Cardiac muscle cell (in vitro differentiated cells and primary cell): Measurements from ENCODE around the gene SMCR8. TPM values are rescaled to one million over a fixed set of nuclear protein-coding genes. Genes with fewer than 3 reads are reported as not detected.

Source experiments
- DNase-seq, 2 donors: peaks; one replicate each; pipeline versions ENCODE4 v3.0.0 to v3.0.0-alpha.2; 2010 to 2017; ENCODE audit warnings: low read depth in 1 of 2, low spot score in 1 of 2
- H3K27ac ChIP-seq: fragments of 200-600 bp; sonication (generic); 2 replicates; pipeline ENCODE4 v1.5.1; 2016
- H3K27me3 ChIP-seq: fragments of 200-600 bp; sonication (generic); 2 replicates; pipeline ENCODE4 v1.6.0; 2016; ENCODE audit warnings: control low read depth
- H3K36me3 ChIP-seq: fragments of 200-600 bp; sonication (generic); 2 replicates; pipeline ENCODE4 v1.5.1; 2016; ENCODE audit warnings: control low read depth
- H3K4me1 ChIP-seq: fragments of 200-600 bp; sonication (generic); 2 replicates; pipeline ENCODE4 v1.8.1; 2017; ENCODE audit warnings: low read depth, mild to moderate bottlenecking, mixed run types
- H3K4me3 ChIP-seq: fragments of 200-600 bp; sonication (generic); 2 replicates; pipeline ENCODE4 v1.5.1; 2016; ENCODE audit warnings: mild to moderate bottlenecking
- H3K9me3 ChIP-seq: fragments of 200-600 bp; sonication (generic); 2 replicates; pipeline ENCODE4 v1.5.1; 2017; ENCODE audit warnings: low read depth, mild to moderate bottlenecking, control low read depth
- CTCF ChIP-seq: IDR thresholded peaks from 2 replicates; pipeline ENCODE4 v1.5.1; 2012; ENCODE audit warnings: low read depth, mild to moderate bottlenecking, low read length
- polyA plus RNA-seq: library from polyadenylated mRNA; unstranded; fragments of >200 nt; fragmentation: Nextera tagmentation; extraction: Ambion mirVana; gene quantifications from 2 replicates; pipeline ENCODE4 v1.2.1, GENCODE V29; 2016
- total RNA-seq: library from RNA; depleted of rRNA; stranded (reverse); fragments of >200 nt; gene quantifications from 2 replicates; pipeline ENCODE4 v1.2.3, GENCODE V29; 2016

SMCR8 gene
- total and polyA plus RNA-seq, 2 experiments from 2014 or later, result 3.9 to 11.3 TPM

- DNase-seq, result no peak
- H3K9me3 ChIP-seq, result no peaks in the 10 kb centered on the region
- peak overlapping the region; percentile 85 for H3K4me3 ChIP-seq
- no peaks in the 10 kb centered on the region for H3K27me3 ChIP-seq
- H3K36me3 ChIP-seq, result peaks cover 4% of the 10 kb centered on the region
- no peak for TF ChIP-seq CTCF
- peaks cover 19% of the 10 kb centered on the region for H3K4me1 ChIP-seq
- peak overlapping the region; percentile 99 for H3K27ac ChIP-seq
These were observed 449 bp downstream of the SMCR8 start for GRCh38 chr17:18315562-18315922.

DNA sequence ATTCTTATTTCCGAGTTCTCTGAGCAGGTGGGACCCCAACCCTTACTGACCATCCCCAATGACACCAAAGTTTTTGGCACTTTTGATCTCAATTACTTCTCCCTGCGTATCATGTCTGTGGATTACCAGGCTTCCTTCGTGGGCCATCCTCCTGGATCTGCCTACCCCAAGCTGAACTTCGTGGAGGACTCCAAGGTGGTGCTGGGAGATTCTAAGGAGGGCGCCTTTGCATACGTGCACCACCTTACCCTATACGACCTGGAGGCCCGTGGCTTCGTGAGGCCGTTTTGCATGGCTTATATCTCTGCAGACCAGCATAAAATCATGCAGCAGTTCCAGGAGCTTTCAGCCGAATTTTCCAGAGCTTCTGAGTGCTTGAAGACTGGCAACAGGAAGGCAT, 868 bp downstream of the SMCR8 start:
- Histone ChIP-seq H3K4me1 (peaks cover 19% of the 10 kb centered on the region), H3K27ac (peak overlapping the region; percentile 99), H3K36me3 (peaks cover 4% of the 10 kb centered on the region)

GRCh38 chr17:18318117-18318516, 3.0 kb downstream of the SMCR8 start:
- Histone ChIP-seq H3K27ac (no peak overlapping the region), H3K4me3 (no peak overlapping the region), H3K36me3 (peaks cover 8% of the 10 kb centered on the region), H3K4me1 (peaks cover 17% of the 10 kb centered on the region), H3K27me3 (no peaks in the 10 kb centered on the region), H3K9me3 (no peaks in the 10 kb centered on the region)
- no peak for TF ChIP-seq CTCF
- no peak for DNase-seq

More for the DNA sequence above, 868 bp downstream of the SMCR8 start:
- no peak for DNase-seq
- Histone ChIP-seq H3K27me3 (no peaks in the 10 kb centered on the region), H3K4me3 (peak overlapping the region; percentile 85), H3K9me3 (no peaks in the 10 kb centered on the region)
- no peak for TF ChIP-seq CTCF

DNA sequence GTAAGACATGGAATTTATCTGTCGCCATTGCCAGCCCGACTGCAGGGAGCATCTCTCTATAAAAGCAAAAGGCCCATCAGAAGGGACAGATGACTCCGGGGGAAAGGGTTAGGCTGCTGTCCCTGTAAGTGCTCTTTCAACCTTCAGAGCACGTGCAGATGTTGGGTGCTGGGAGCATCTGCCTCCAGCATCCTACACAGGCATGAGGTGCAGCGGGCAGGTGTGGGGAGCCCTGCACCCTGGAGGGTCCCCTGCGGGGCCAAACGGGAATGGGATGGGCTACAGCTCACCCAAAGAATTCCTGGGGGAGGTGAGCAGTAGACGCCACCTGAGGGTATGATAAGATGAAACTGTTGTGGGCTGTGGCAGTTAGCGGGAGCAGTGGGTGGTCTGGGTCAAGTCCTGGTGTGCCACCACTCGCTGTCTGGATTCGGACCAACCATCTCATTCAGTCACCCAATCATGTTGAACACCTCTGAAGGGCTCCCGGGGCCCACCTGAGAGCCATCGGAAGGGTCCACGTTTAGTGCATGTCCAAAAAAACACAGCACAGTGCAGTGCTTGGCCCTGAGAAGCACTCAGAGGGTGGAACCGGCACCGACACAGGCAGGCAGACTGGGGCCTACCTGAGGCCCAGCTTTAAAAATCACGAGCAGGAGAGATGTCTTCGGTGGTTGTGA, 3.8 kb downstream of the SMCR8 start:
- no peak for TF ChIP-seq CTCF
- DNase-seq, result no peak
- Histone ChIP-seq H3K27me3 (no peaks in the 10 kb centered on the region), H3K27ac (no peak overlapping the region), H3K4me1 (peaks cover 9% of the 10 kb centered on the region), H3K9me3 (no peaks in the 10 kb centered on the region), H3K36me3 (peaks cover 8% of the 10 kb centered on the region), H3K4me3 (no peak overlapping the region)

GRCh38 chr17:18319604-18320256, 4.6 kb downstream of the SMCR8 start:
- Histone ChIP-seq H3K9me3 (no peaks in the 10 kb centered on the region), H3K27ac (no peak overlapping the region), H3K36me3 (peaks cover 15% of the 10 kb centered on the region), H3K4me3 (no peak overlapping the region), H3K27me3 (no peaks in the 10 kb centered on the region), H3K4me1 (peaks cover 8% of the 10 kb centered on the region)
- TF ChIP-seq CTCF, result peak; percentile 65
- peak; percentile 69 to 77 for DNase-seq
